Vagina (tissue), 2 donors: ENCODE data around the gene TMEM190. TPM values are rescaled to one million over a fixed set of nuclear protein-coding genes. Genes with fewer than 3 reads are reported as not detected.
"Not testable (repeated sequence)": the region's sequence is repeated elsewhere in the genome, so short reads cannot be mapped to it uniquely, and the experiment has no call there.

Source experiments
- DNase-seq, 2 donors: peaks; one replicate each; pipeline ENCODE4 v3.0.0-alpha.2; 2017; ENCODE audit errors: extremely low spot score in 2 of 2
- H3K27ac ChIP-seq: fragments of 200-600 bp; sonication (generic); one replicate; pipeline ENCODE4 v1.5.1; 2019
- H3K27me3 ChIP-seq: fragments of 200-600 bp; sonication (generic); one replicate; pipeline ENCODE4 v1.5.1; 2019
- H3K36me3 ChIP-seq, 2 donors: fragments of 200-600 bp; sonication (generic); one replicate each; pipeline ENCODE4 v1.5.1; 2017 to 2019
- H3K4me1 ChIP-seq: fragments of 200-600 bp; sonication (generic); one replicate; pipeline ENCODE4 v1.5.1; 2019
- H3K4me3 ChIP-seq, 2 donors: fragments of 200-600 bp; sonication (generic); 1 replicate in 1 of 2; 2 replicates in 1 of 2; pipeline ENCODE4 v1.5.1; 2016 to 2019
- H3K9me3 ChIP-seq: fragments of 200-600 bp; sonication (generic); one replicate; pipeline ENCODE4 v1.5.1; 2019
- POLR2A ChIP-seq, 2 donors: fragments of 450-650 bp; IDR thresholded peaks; one replicate each; pipeline ENCODE4 v1.6.1; 2017; ENCODE audit warnings: antibody characterized with exemption in 2 of 2, mild to moderate bottlenecking in 2 of 2, moderate library complexity in 2 of 2
- POLR2AphosphoS5 ChIP-seq, 2 donors: sonication (generic); formaldehyde crosslinking; IDR thresholded peaks; one replicate each; pipeline ENCODE4 v1.9.0; 2017; ENCODE audit warnings: antibody characterized with exemption in 2 of 2, mild to moderate bottlenecking in 2 of 2, low read depth in 1 of 2; ENCODE audit not compliant: insufficient read depth in 1 of 2
- intact Hi-C: fragments of 100-400 bp; cut with DNase I; formaldehyde crosslinking; loops from one replicate; pipeline ENCODE4 v1.15.1; 2023
- total RNA-seq: library from RNA; depleted of rRNA; stranded (reverse); fragments of >200 nt; gene quantifications from one replicate; pipeline ENCODE4 v1.2.3, GENCODE V29; 2016
- TF ChIP-seq, protein P1 (sequence below), 3 experiments: fragments of 450-650 bp in 2 of 3; fragments of 200-600 bp in 1 of 3; sonication (generic) in 1 of 3; IDR thresholded peaks; one replicate each; pipeline ENCODE4 v1.5.1; 2017 to 2019; ENCODE audit warnings: antibody characterized with exemption in 3 of 3, mild to moderate bottlenecking in 2 of 3, moderate library complexity in 2 of 3

The TMEM190 gene
- total RNA-seq: not detected

DNA sequence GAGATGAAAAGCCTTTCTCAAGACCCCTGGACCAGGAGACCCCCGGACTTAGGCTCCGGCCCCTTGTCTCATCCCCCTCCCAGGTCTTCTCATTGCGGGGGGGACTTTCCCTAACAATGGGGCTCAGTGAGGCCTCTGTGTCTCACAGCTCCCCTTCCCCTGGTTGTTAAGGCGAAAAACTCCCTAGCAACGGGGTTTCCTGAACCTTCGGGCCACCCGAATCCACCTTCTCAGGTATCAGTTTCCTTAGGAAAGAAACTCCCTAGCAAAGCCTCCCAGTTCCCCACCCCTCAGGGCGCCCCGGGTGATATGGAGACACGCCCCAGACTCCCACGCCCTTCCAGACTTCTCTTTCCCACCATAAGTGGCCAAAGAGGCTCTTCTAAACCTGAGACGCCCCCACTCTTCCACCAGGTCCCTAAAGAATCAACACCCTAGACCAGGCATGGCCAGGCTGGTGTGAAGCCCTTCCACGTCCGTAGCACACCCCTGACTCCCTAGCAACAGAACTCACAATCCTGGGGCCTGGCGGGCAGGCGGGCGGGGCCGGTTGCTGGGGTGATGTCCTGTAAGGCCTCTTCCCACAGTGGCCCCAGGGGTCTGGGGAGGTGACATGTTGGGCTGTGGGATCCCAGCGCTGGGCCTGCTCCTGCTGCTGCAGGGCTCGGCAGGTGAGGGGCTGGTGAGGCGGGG, at the start of gene TMEM190:
TSS of gene TMEM190 (plus strand) at position 586 of the 693 bp plus-strand sequence. CDS start at position 614, 28 bp downstream.
- Histone ChIP-seq H3K4me3 (no peak within 1 kb of the TSS), H3K4me1 (peaks cover 8% of the 10 kb centered on the region), H3K36me3 (no peaks in the 10 kb centered on the region), H3K9me3 (no peaks in the 10 kb centered on the region), H3K27ac (no peak within 1 kb of the TSS), H3K27me3 (no peaks in the 10 kb centered on the region)
- TF ChIP-seq, protein P1, sequence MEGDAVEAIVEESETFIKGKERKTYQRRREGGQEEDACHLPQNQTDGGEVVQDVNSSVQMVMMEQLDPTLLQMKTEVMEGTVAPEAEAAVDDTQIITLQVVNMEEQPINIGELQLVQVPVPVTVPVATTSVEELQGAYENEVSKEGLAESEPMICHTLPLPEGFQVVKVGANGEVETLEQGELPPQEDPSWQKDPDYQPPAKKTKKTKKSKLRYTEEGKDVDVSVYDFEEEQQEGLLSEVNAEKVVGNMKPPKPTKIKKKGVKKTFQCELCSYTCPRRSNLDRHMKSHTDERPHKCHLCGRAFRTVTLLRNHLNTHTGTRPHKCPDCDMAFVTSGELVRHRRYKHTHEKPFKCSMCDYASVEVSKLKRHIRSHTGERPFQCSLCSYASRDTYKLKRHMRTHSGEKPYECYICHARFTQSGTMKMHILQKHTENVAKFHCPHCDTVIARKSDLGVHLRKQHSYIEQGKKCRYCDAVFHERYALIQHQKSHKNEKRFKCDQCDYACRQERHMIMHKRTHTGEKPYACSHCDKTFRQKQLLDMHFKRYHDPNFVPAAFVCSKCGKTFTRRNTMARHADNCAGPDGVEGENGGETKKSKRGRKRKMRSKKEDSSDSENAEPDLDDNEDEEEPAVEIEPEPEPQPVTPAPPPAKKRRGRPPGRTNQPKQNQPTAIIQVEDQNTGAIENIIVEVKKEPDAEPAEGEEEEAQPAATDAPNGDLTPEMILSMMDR (IDR thresholded peaks at IDR 0.05): no peak
- TF ChIP-seq POLR2AphosphoS5 (IDR thresholded peaks at IDR 0.05; ENCODE audit: insufficient read depth in 1 of 2, low read depth in 1 of 2): no peak
- TF ChIP-seq POLR2A (IDR thresholded peaks at IDR 0.05): no peak
- intact Hi-C loops: loop anchor here (10.0 kb wide), 1 partner anchor 72 kb away; no protein-coding TSS in a partner anchor
- no peak for DNase-seq

GRCh38 chr19:55328774-55329318, 47.8 kb upstream of the TMEM190 start:
- intact Hi-C loops: not testable (repeated sequence)

GRCh38 chr19:55329791-55330190, 46.8 kb upstream of the TMEM190 start:
- H3K27ac ChIP-seq, H3K9me3 ChIP-seq, H3K4me1 ChIP-seq, H3K36me3 ChIP-seq, H3K27me3 ChIP-seq, intact Hi-C loops, H3K4me3 ChIP-seq, DNase-seq: not testable (repeated sequence)

More at GRCh38 chr19:55328774-55329318, 47.8 kb upstream of the TMEM190 start:
- not testable (repeated sequence) for H3K27ac ChIP-seq, H3K9me3 ChIP-seq, DNase-seq, H3K4me1 ChIP-seq, H3K27me3 ChIP-seq, H3K4me3 ChIP-seq, H3K36me3 ChIP-seq

DNA sequence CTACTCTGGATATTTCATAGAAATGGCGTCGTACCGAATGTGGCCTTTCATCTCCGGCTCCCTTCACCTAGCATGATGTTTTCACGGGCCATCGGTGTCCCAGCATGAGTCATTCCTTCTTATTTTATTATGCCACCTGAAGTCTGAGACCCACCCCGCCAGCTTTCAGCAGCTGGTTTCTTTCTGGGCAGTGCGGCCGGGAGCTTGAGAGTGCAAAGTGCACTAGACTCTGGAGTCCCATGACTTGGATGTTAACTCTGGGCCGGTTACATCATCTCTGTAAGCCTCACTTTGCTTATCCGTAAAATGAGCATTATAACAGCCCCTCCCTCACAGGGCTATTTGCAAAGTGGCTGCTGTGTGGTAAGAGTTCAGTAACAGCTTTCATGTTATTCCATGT, 42.8 kb upstream of the TMEM190 start:
- intact Hi-C loops: no loop called here
- no peak for DNase-seq
- H3K4me3 ChIP-seq: no peak overlapping the region
- no peaks in the 10 kb centered on the region for H3K27me3 ChIP-seq
- H3K4me1 ChIP-seq: peaks cover 9% of the 10 kb centered on the region
- H3K36me3 ChIP-seq: no peaks in the 10 kb centered on the region
- no peak overlapping the region for H3K27ac ChIP-seq
- no peaks in the 10 kb centered on the region for H3K9me3 ChIP-seq
- TF ChIP-seq, protein P1 (IDR thresholded peaks at IDR 0.05): no peak
- TF ChIP-seq POLR2AphosphoS5 (IDR thresholded peaks at IDR 0.05; ENCODE audit: insufficient read depth in 1 of 2, low read depth in 1 of 2): no peak
- TF ChIP-seq POLR2A (IDR thresholded peaks at IDR 0.05): no peak

- DNase-seq: no peak
- Histone ChIP-seq H3K4me3 (no peak overlapping the region), H3K4me1 (peaks cover 21% of the 10 kb centered on the region), H3K27me3 (no peaks in the 10 kb centered on the region), H3K9me3 (no peaks in the 10 kb centered on the region), H3K36me3 (no peaks in the 10 kb centered on the region), H3K27ac (no peak overlapping the region)
- intact Hi-C loops: no loop called here
- peak in 1 of 2 donors; percentile 23 for TF ChIP-seq POLR2AphosphoS5 (IDR thresholded peaks at IDR 0.05; ENCODE audit: insufficient read depth in 1 of 2, low read depth in 1 of 2)
- TF ChIP-seq, protein P1 (IDR thresholded peaks at IDR 0.05): no peak
These were observed 40.5 kb upstream of the TMEM190 start for GRCh38 chr19:55336101-55336500.
